T-helper 2 cell (primary cell): ENCODE results near the gene PKDCC.
"Not testable (repeated sequence)": the region's sequence is repeated elsewhere in the genome, so short reads cannot be mapped to it uniquely, and the experiment has no call there.

ENCODE experiments used
- DNase-seq, 5 experiments: peaks; one replicate each; pipeline versions ENCODE4 v3.0.0 to v3.0.0-alpha.2; 2012 to 2022

The PKDCC gene

GRCh38 chr2:42031281-42032223 lies 16.3 kb upstream of the PKDCC start:
- no peak for DNase-seq

GRCh38 chr2:42032224-42032620 lies 15.6 kb upstream of the PKDCC start:
- no peak for DNase-seq

- peak in 1 of 5 experiments; percentile 10 for DNase-seq
Observed at GRCh38 chr2:42032745-42033144, 15.1 kb upstream of the PKDCC start.

- DNase-seq: not testable (repeated sequence)
Observed at GRCh38 chr2:42034096-42034495, 13.7 kb upstream of the PKDCC start.

- no peak for DNase-seq
Observed at GRCh38 chr2:42035241-42035640, 12.6 kb upstream of the PKDCC start.

GRCh38 chr2:42036413-42036812 lies 11.4 kb upstream of the PKDCC start:
- DNase-seq: no peak

- DNase-seq: no peak
Observed at GRCh38 chr2:42036940-42037339, 10.9 kb upstream of the PKDCC start.

GRCh38 chr2:42040643-42041278 lies 7.1 kb upstream of the PKDCC start:
- no peak for DNase-seq

GRCh38 chr2:42041377-42042127 lies 6.3 kb upstream of the PKDCC start:
- no peak for DNase-seq

- DNase-seq: no peak
Observed at GRCh38 chr2:42042631-42043355, 5.0 kb upstream of the PKDCC start.

- DNase-seq: no peak
Observed at GRCh38 chr2:42043789-42044394, 3.9 kb upstream of the PKDCC start.

GRCh38 chr2:42044939-42045338 lies 2.9 kb upstream of the PKDCC start:
- no peak for DNase-seq

GRCh38 chr2:42045352-42045751 lies 2.5 kb upstream of the PKDCC start:
- no peak for DNase-seq

GRCh38 chr2:42045848-42046748 lies 1.7 kb upstream of the PKDCC start:
- DNase-seq: no peak

- no peak for DNase-seq
Observed at GRCh38 chr2:42046819-42047487, 868 bp upstream of the PKDCC start.

GRCh38 chr2:42048299-42049220 lies 739 bp downstream of the PKDCC start:
- DNase-seq: no peak

- no peak for DNase-seq
Observed at GRCh38 chr2:42049221-42050009, 1.6 kb downstream of the PKDCC start.

GRCh38 chr2:42050010-42050702 lies 2.3 kb downstream of the PKDCC start:
- no peak for DNase-seq
